Activated T-cell treated with anti-CD3 and anti-CD28 coated beads for 4 hours (primary cell): ENCODE results near the gene RNF114.

Experiments
- DNase-seq: peaks from one replicate; pipeline ENCODE4 v3.0.0-alpha.2; 2020

RNF114 gene

GRCh38 chr20:49904440-49905214 is 31.6 kb upstream of the RNF114 start:
- DNase-seq, result no peak

GRCh38 chr20:49905415-49906091 is 30.6 kb upstream of the RNF114 start:
- no peak for DNase-seq

- DNase-seq, result no peak
Measured at GRCh38 chr20:49906101-49906604, 30.0 kb upstream of the RNF114 start.

DNA sequence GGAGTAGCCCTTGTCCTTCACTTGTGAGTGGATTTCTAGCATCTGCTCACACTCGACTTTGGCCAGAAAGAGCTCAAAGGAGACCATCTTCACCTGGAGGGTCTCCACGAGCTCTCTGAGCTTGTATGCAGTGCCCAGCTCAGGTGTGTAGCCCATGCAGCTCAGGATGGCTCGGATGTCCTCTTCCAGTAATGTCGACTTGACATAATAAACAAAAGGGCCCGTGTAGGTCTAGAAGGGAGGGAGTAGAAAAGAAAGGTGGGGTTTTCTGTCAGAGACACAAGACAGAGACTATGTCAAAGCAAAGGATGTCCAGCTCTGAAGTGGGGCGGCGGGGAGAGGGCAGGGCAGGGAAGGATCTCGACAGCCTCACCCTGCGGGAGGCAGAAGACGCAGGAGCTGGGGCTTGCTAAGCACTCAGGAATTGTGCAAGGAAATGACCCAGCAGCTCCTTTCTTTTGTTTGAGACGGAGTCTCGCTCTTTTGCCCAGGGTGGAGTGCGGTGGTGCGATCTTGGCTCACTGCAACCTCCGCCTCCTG is 29.5 kb upstream of the RNF114 start:
- DNase-seq, result no peak

- DNase-seq, result no peak
Measured at GRCh38 chr20:49907405-49908257, 28.6 kb upstream of the RNF114 start.

DNA sequence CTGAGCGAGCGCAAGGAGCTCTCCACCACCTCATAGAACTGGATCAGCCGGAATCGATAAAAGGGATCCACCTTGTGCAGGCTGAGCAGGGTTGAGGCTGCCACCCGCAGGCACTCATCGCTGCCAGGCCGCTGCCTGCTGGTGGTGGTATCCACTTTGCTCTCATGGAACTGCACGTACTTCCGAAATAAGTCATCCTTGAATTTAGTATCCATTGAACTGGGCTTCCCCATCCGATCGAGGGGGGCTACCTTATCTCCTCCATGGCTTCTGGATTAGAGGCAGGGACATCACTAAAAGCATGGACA is 28.0 kb upstream of the RNF114 start:
- no peak for DNase-seq

DNA sequence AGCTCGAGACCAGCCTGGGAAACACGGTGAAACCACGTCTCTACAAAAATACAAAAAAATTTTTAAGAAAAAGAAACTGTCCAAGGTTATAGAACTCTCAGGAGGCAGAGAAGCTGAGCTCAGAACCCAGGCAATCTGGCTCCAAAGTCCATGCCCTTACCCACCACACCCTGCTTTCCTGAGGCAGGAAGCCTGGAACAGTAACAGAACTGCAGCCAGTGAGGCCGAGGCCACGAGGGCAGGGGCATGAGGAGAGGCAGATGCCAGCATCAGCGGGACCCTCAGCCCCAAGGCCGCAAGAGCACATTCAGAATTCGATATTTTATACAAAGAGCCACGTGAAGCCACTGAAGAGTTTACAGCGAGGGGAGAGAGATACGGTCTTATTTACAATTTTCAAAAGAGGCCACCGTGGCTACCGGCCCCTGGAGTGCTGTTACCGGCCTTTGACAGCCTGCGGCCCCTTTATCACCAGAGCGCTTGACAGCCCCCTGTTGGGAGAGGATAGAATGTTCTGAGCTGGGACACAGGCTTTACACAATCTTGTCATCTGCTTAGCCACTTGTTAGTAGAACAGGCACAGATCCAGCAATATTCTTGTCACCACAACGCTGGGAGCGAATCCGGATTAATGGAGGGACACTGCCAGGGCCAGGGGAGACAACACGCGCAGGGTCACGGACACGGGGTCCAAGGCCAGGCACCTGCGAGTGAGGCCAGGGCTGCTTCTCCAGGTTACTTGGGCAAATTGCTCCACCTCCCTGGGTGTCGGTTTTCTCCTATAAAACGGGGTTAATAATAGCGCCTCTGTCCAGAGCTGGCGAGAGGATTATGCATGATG is 26.5 kb upstream of the RNF114 start:
- DNase-seq, result no peak

DNA sequence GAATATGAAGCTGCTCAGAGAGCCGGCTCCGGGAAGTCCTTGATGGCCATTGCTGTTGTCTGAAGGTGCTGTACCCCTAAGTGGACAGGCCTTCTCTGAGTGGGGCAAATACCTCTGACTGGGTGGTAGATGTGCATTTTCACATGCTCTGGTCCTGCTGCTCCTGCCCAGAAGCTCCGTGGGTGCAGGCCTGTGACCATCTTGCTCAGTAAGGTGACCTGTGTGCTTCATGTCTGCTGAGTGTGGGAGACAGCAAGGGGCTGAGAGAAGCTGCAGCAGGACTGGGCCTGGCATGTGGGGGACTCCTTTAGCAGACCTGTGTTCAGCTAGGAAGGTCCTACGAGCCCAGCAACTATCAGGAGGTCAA is 25.9 kb upstream of the RNF114 start:
- DNase-seq, result no peak

DNA sequence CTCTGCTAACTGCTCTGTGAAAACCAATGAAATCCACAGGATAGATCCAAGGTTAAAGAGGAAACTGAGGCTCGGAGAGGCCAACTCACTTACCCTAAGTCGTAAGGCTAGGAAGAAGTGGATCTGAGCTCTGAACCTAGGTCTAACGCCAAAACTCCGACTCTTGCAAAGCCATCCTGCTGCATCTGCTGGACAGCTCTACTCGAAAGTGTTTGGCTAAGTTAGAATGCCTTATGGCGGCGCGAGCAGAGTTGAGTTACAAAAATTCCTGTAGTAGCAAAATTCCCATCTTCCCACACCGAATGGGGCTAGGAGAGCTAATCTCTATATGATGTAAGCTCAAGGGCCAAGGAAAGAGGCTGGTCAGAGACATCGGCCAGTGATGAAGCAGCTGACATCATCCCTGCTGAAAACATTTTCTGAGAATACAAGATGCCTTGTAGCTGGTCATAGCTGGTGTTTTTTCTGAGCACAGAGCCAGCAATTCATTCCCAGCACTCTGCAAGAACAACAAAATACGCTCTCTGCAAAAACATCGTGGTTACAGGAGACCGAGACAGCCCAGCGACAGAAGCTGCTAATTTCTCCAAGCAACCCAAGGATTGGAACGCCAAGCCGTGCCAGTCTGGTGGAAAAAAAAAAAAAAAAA is 22.7 kb upstream of the RNF114 start:
- no peak for DNase-seq

DNA sequence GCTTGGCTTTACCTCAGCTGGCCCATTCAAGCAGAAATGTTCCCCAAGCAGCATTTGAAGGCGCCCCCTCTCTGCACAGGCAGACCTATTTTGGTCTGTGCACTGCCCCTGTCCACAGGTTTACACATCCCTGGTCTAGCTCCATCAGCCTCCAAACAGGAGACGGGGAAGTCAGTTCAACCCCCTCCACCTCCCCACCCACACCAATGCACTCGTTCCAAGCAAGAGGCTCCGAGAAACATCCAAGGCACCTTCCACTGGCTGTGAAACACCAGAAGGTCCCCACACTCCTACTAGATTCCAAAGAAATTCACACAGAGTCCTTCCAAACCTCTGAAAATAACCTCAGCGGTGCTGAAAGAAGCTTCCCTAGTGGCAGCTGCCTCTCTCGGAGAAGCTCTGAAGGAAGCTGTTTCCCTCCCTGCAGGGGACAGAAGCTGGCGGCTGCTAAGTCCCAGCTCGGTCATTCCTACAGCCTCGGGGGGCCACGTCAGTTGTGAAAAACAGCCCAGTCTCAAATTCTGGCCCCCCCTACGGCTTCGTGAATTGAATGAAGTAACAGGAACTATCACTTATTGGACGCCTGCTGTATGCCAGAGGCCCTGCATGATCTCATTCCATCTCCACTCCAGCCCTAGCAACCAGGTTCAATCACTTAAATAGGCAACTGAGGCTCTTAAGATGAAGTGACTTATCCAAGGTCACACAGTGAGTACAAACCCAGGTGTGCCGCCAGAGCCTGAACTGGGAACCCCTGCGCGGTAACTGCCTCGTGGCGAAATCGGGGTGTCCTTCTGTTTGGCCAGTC is 21.7 kb upstream of the RNF114 start:
- no peak for DNase-seq

GRCh38 chr20:49915118-49915379 is 21.1 kb upstream of the RNF114 start:
- no peak for DNase-seq

DNA sequence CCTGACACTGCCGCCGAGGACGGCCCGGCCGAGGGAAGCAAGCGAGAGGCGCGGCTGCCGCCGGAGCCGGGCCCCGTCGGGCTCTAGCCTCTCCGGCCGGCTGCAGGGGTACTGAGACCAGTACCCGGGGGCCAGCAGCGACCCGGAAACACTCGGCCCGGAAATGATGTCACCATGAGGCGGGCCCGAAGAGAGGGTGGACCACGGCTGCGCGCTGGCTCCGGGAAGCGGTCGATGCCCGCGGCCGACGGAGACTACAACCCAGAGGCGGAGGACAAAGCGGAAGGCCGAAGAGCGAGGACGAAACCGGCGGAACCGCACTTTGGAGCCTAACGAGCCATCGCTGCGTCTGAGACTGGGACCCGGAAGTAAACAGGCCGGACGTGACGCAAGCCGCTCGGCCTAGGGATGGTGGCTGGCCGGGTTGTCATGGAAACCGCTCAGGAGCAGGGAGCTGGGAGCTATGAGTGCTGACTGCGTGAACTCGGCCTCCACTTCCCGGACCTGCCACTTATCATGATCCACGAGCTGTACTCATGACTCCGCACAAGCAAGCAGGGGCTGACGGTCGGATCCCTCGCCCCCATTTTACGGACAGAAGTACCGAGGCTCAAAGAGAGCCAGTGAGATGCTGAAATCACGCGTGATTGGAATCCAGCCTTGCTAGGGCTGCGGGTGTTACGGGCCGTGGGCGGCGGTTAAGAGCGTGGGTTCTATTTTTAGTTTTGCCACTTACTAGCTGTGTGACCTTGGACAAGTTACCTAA is 20.6 kb upstream of the RNF114 start, which contains the start of gene SPATA2:
TSS of gene SPATA2 (minus strand) at position 150 of the 766 bp plus-strand sequence. CDS start 7,039 bp downstream, outside the sequence.
- peak; percentile 92 for DNase-seq

GRCh38 chr20:49916146-49917002 is 19.8 kb upstream of the RNF114 start:
- no peak for DNase-seq

GRCh38 chr20:49918446-49918845 is 17.8 kb upstream of the RNF114 start:
- no peak for DNase-seq

- no peak for DNase-seq
Measured at GRCh38 chr20:49919009-49919408, 17.2 kb upstream of the RNF114 start.

DNA sequence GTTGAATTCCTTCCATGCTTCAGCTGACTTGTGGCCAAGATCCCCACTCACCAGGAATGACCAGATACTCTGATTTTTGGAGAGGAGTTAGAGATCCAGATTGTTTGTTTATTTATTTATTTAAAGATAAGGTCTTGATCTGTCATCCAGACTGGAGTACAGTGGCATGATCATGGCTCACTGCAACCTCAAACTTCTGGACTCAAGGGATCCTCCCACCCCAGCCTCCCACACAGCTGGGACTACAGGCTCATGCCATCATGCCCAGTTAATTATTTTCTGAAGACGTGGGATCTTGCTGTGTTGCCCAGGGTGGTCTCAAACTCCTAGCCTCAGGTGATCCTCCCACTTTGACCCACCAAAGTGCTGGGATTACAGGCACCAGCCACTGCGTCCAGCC is 16.7 kb upstream of the RNF114 start:
- no peak for DNase-seq

GRCh38 chr20:49924247-49924646 is 11.9 kb upstream of the RNF114 start:
- no peak for DNase-seq

DNA sequence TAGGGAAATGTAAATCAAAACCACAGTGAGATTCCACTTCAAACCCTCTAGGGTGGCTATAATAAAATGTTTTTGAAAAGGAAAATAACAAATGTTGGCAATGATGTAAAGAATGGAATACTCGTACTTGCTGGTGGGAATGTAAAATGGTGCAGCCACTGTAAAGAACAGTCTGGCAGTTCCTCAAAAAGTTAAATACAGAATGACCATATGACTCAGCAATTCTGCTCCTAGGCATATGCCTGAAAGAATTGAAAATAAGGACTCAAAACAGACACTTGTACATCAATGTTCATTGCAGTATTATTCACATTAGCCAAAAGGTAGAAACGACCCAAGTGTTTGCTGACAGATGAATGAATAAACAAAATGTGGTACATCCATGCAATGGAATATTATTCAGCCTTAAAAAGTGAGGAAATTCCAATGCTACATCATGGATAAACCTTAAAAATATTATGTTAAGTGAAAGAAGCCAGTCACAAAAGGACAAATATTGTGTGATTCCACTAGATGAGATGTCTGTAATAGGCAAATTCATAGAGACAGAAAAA is 10.2 kb upstream of the RNF114 start:
- no peak for DNase-seq
